ENCODE results near the gene SEMA3D.

The SEMA3D gene

DNA sequence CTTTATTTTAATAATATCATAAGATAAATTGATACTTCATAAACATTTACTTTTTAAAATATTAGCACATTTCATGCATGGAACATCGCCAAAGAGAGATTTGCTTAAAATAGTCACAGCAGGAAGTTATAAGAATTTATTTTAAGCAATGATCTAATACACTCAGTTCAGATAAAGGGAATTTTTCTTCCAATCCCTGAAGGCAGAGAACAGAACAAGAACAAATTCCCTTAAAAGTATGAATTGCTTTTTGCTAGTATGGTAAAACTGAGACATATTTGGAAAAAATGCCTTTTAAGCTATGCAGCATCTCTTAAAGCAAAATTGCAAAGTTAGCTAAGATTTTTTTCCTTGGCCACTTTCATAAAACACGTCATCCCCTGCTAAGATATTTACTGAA, 91.0 kb downstream of the SEMA3D start:
- in situ Hi-C loops (cut with HindIII; ENCODE audit: low sequenced_read_pairs) = no loop called here
- no peak for DNase-seq (ENCODE audit: low read depth)
- no peak overlapping the region for H3K4me3 ChIP-seq (ENCODE audit: low read depth, low read length)
- TF ChIP-seq, protein P1, sequence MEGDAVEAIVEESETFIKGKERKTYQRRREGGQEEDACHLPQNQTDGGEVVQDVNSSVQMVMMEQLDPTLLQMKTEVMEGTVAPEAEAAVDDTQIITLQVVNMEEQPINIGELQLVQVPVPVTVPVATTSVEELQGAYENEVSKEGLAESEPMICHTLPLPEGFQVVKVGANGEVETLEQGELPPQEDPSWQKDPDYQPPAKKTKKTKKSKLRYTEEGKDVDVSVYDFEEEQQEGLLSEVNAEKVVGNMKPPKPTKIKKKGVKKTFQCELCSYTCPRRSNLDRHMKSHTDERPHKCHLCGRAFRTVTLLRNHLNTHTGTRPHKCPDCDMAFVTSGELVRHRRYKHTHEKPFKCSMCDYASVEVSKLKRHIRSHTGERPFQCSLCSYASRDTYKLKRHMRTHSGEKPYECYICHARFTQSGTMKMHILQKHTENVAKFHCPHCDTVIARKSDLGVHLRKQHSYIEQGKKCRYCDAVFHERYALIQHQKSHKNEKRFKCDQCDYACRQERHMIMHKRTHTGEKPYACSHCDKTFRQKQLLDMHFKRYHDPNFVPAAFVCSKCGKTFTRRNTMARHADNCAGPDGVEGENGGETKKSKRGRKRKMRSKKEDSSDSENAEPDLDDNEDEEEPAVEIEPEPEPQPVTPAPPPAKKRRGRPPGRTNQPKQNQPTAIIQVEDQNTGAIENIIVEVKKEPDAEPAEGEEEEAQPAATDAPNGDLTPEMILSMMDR (IDR thresholded peaks at IDR 0.05; ENCODE audit: low read depth, low read length, missing control alignments) = no peak

DNA sequence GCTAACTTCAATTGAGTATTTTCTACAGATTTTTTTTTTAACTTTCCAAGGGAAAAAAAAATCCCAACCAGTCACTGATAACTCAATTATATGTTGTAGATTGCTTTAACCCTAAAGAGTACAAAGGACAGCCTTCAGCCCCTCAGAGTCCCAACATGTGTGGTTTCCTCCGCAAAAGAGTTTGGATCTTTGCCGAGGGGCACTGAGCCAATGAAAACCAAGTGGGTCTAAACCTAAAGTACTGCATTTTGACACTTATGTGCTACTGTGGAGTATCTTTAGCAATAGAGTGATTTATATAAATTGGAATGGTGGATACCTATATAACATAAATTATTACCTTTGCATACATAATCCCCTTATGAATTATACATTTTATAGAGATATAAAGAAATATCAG, 91.5 kb downstream of the SEMA3D start:
- DNase-seq (ENCODE audit: low read depth) = no peak
- in situ Hi-C loops (cut with HindIII; ENCODE audit: low sequenced_read_pairs) = no loop called here
- H3K4me3 ChIP-seq (ENCODE audit: low read depth, low read length) = no peak overlapping the region
- TF ChIP-seq, protein P1 (IDR thresholded peaks at IDR 0.05; ENCODE audit: low read depth, low read length, missing control alignments) = no peak

DNA sequence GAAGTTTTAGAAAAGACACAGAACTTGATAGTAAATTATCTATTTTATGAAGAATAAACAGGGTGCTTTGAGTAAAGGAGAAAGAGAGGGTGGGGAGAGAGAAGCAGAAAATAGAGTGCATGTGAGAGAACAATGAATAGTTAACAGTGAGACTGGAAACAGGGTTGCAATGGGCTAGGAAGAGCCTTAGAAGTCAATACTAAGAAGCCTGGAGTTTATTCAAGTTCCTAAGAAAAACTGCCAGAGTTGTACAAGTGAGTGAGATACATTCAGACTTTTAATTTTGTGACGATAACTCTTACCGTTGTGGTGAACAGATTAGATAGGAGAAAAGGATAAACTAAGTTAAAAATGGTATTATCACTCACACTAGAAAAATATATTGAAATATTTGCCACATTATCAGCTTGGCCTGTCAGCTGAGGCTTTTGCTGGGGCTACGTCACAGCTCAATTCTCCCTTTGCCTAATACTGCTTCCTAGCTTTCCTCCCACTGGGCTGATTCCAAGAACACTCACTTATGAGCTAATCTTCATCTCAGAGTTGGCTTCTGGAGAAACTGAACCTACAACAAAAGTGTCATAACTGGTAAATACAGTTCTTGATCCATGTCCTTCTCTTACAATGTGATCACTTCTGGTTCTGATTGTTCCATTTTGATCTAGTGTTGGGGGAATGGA, 92.7 kb downstream of the SEMA3D start:
- H3K4me3 ChIP-seq (ENCODE audit: low read depth, low read length) = no peak overlapping the region
- TF ChIP-seq, protein P1 (IDR thresholded peaks at IDR 0.05; ENCODE audit: low read depth, low read length, missing control alignments) = no peak
- no peak for DNase-seq (ENCODE audit: low read depth)
- in situ Hi-C loops (cut with HindIII; ENCODE audit: low sequenced_read_pairs) = no loop called here

DNA sequence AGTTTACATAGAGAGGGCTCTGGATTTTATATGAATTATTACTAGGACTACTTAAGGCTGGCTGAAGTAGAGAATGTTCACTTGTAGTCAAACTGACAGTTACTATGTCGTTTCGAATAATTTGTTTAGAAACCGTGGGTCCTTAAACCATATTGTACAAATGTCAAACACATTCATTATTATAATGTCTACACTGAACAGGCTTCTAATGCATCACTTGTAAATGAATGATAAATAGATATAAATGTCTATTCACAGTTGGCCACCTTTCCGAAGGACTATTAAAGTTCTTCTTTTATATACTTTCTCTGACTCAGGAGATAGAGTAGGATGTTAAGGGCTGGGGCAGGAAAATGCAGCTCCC, 95.3 kb downstream of the SEMA3D start:
- TF ChIP-seq, protein P1 (IDR thresholded peaks at IDR 0.05; ENCODE audit: low read depth, low read length, missing control alignments) = no peak
- in situ Hi-C loops (cut with HindIII; ENCODE audit: low sequenced_read_pairs) = no loop called here
- H3K4me3 ChIP-seq (ENCODE audit: low read depth, low read length) = no peak overlapping the region
- no peak for DNase-seq (ENCODE audit: low read depth)

DNA sequence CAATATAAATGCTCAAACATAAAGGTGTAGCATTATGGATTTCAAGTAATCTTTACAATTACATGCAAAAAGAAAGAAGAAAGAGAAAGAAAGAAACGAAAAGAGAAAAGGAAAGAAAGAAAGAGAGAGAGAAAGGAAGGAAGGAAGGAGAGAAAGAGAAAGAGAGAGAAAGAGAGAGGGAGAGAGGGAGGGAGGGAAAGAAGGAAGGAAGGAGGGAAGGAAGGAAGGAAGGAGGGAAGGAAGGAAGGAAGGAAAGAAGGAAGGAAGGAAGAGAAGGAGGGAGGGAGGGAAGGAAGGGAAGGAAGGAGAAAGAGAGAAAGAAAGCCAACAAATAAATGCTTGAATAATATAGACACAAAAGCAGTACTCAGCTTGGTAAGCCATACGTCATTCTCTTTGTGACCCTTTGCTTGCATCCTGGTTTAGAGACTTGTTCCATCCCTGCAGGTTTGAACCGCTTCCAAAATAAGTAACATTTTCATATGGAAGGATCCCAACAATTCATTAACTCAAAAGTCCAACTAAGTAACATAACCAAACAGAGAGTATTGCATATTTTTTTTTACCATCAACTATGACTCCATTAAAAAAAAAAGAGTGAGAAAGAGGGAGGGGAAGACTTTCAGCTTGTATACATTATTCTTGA, 95.8 kb downstream of the SEMA3D start:
- DNase-seq (ENCODE audit: low read depth) = no peak
- in situ Hi-C loops (cut with HindIII; ENCODE audit: low sequenced_read_pairs) = no loop called here
- TF ChIP-seq, protein P1 (IDR thresholded peaks at IDR 0.05; ENCODE audit: low read depth, low read length, missing control alignments) = no peak
- H3K4me3 ChIP-seq (ENCODE audit: low read depth, low read length) = no peak overlapping the region

DNA sequence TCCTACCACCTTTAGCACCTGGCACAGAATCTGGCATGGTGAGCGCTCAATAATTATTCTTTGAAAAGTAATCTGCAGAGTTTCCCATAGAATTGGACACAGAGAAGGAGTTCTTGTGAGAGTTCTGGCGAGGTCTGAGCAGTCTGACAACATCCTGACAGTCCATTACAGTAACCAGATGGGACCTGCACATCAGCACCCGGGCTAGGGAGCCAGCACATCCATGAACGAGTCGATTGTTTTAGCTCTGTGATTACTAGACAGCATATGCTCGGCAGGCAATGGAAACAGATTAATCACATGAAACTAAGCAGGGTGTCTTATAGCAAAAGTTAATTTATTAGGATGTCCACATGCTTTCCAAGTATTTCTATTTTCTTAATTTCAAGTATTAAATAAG, 96.7 kb downstream of the SEMA3D start:
- DNase-seq (ENCODE audit: low read depth) = no peak
- in situ Hi-C loops (cut with HindIII; ENCODE audit: low sequenced_read_pairs) = no loop called here
- TF ChIP-seq, protein P1 (IDR thresholded peaks at IDR 0.05; ENCODE audit: low read depth, low read length, missing control alignments) = no peak
- no peak overlapping the region for H3K4me3 ChIP-seq (ENCODE audit: low read depth, low read length)

Measured in astrocyte of the cerebellum (primary cell).